ENCODE data around the gene LSM12. TPM values are rescaled to one million over a fixed set of nuclear protein-coding genes. Genes with fewer than 3 reads are reported as not detected.

Gene LSM12
- total and polyA plus RNA-seq, 2 of the 8 experiments (the other 6 are each of a cell fraction or from before 2014, with no cell fraction given), result 69.8 to 142 TPM

GRCh38 chr17:43984521-43984920 lies 82.0 kb downstream of the LSM12 start:
- Histone ChIP-seq H2BK5ac (ENCODE audit: low read depth, low read length) (no peak overlapping the region), H3K14ac (ENCODE audit: insufficient read length) (no peak overlapping the region), H3K79me1 (ENCODE audit: low read depth, low read length) (no peaks in the 10 kb centered on the region), H3K36me3 (ENCODE audit: control insufficient read depth in 2 of 4, insufficient read depth in 4 of 4, low read length in 3 of 4) (no peaks in the 10 kb centered on the region), H4K20me1 (replicated peaks in 1 of 2; ENCODE audit: control insufficient read depth in 1 of 2, insufficient read depth in 2 of 2, low read length in 2 of 2) (no peaks in the 10 kb centered on the region), H4K91ac (replicated peaks; ENCODE audit: insufficient read length, low read length) (no peak overlapping the region), H2BK15ac (ENCODE audit: low read length) (no peak overlapping the region), H3K9ac (replicated peaks in 1 of 4; ENCODE audit: extremely low read depth in 1 of 4, low read depth in 3 of 4, low read length in 3 of 4) (no peak overlapping the region), H3K23me2 (ENCODE audit: low read depth, low read length) (peaks cover 6% of the 10 kb centered on the region), H4K5ac (ENCODE audit: insufficient read length, low read depth, low read length) (no peak overlapping the region), H2AK5ac (ENCODE audit: low read depth, low read length) (no peak overlapping the region), H3K9me3 (ENCODE audit: insufficient read depth in 2 of 2, low read depth in 1 of 2, low read length in 1 of 2) (no peaks in the 10 kb centered on the region), H3K79me2 (ENCODE audit: control insufficient read depth in 1 of 2, insufficient read depth in 2 of 2, low read length in 2 of 2) (no peaks in the 10 kb centered on the region), H3K56ac (replicated peaks; ENCODE audit: insufficient read length, low read depth, low read length) (no peak overlapping the region), H2BK12ac (ENCODE audit: low read depth, low read length) (no peak overlapping the region), H4K8ac (ENCODE audit: extremely low read depth, insufficient read depth, low read length) (no peak overlapping the region), H3K23ac (ENCODE audit: insufficient read length) (no peak overlapping the region), H3K4me2 (ENCODE audit: insufficient read depth in 1 of 2, low read depth in 2 of 2, low read length in 2 of 2) (peak overlapping the region; percentile 59 to 89), H2BK120ac (replicated peaks; ENCODE audit: low read depth, low read length) (no peak overlapping the region), H2AFZ (ENCODE audit: low read length) (peak overlapping the region; percentile 70; the same call in 1 of the 2 replicates), H3K27me3 (replicated peaks in 1 of 4; ENCODE audit: control insufficient read depth in 3 of 4, extremely low read depth in 1 of 4, insufficient read depth in 3 of 4, low read length in 3 of 4) (peaks cover 0 to 5% (median 4%) of the 10 kb centered on the region in 4 experiments; a peak in 3 of 7 replicates), H3K27ac (ENCODE audit: low read depth, low read length) (no peak overlapping the region), H3K4me3 (ENCODE audit: extremely low read depth in 1 of 4, insufficient read depth in 2 of 4, low read depth in 3 of 4, low read length in 4 of 4) (peak overlapping the region; percentile 53 to 75 (median 60); a peak in 7 of 8 replicates), H3K18ac (ENCODE audit: extremely low read depth, low read length) (no peak overlapping the region), H2BK20ac (ENCODE audit: low read length) (no peak overlapping the region), H3K4me1 (replicated peaks in 1 of 4; ENCODE audit: control insufficient read depth in 3 of 4, insufficient read depth in 4 of 4, low read length in 3 of 4) (peaks cover 0 to 4% (median 2%) of the 10 kb centered on the region in 4 experiments; a peak in 4 of 7 replicates), H3K4ac (replicated peaks; ENCODE audit: insufficient read length, low read depth, low read length) (no peak overlapping the region)
- POLR2A ChIA-PET (ENCODE audit: partially characterized antibody), result interaction anchor here (1.8 to 1.9 kb wide), 2 partner anchors 32 to 41 kb away, joined by 5 to 9 read pairs; partner anchors contain the start of gene PPY
- CTCF ChIA-PET (ENCODE audit: partially characterized antibody), result interaction anchor here (0.6 to 22.7 kb wide), 17 partner anchors 9 to 520 kb away, joined by 3 to 416 read pairs (median 4); partner anchors contain the start of genes NAGS, PPY and PYY
- no peak for DNase-seq (ENCODE audit: low read depth in 1 of 2, low spot score in 2 of 2)
- WGBS, 2 experiments (ENCODE audit: extremely low coverage in 1 of 2, insufficient coverage in 1 of 2, insufficient read length in 1 of 2, insufficient replicate concordance in 2 of 2, low coverage in 1 of 2, low lambda C conversion rate in 2 of 2, missing lambda C conversion rate in 1 of 2), result 29% methylated on average over 8 of the region's 8 CpGs; no CpG with 5 or more reads in 1 of the 2 experiments
- no peak for FAIRE-seq
- no peak for TF ChIP-seq RAD21 (IDR thresholded peaks at IDR 0.05 in 1 of 2, conservative IDR thresholded peaks at IDR 0.05 in 1 of 2; ENCODE audit: low read depth in 2 of 2, low read length in 2 of 2)
- no peak for TF ChIP-seq TEAD4 (IDR thresholded peaks at IDR 0.05; ENCODE audit: low read depth, low read length)
- no peak for TF ChIP-seq CHD1 (IDR thresholded peaks at IDR 0.05; ENCODE audit: low read depth, low read length)
- TF ChIP-seq SRF (IDR thresholded peaks at IDR 0.05; ENCODE audit: low read depth, low read length), result no peak
- TF ChIP-seq POLR2A (IDR thresholded peaks at IDR 0.05; ENCODE audit: control extremely low read depth in 1 of 2, low read depth in 2 of 2, low read length in 2 of 2), result no peak
- TF ChIP-seq CTCF (IDR thresholded peaks at IDR 0.05; ENCODE audit: control extremely low read depth in 1 of 3, insufficient read depth in 1 of 3, low read depth in 1 of 3, low read length in 3 of 3), result no peak
- no peak for TF ChIP-seq POU5F1 (IDR thresholded peaks at IDR 0.05; ENCODE audit: low read depth, low read length)
- TF ChIP-seq BRCA1 (IDR thresholded peaks at IDR 0.05; ENCODE audit: low read depth, low read length), result no peak
- no peak for TF ChIP-seq GABPA (IDR thresholded peaks at IDR 0.05; ENCODE audit: borderline replicate concordance, insufficient read depth, low read length)
- no peak for TF ChIP-seq E2F6 (IDR thresholded peaks at IDR 0.05)
- TF ChIP-seq JUN (IDR thresholded peaks at IDR 0.05; ENCODE audit: low read depth, low read length), result no peak

Measured in H1 (cell line).